ENCODE measurements around the gene NAA80.

- TF ChIP-seq, protein P1, sequence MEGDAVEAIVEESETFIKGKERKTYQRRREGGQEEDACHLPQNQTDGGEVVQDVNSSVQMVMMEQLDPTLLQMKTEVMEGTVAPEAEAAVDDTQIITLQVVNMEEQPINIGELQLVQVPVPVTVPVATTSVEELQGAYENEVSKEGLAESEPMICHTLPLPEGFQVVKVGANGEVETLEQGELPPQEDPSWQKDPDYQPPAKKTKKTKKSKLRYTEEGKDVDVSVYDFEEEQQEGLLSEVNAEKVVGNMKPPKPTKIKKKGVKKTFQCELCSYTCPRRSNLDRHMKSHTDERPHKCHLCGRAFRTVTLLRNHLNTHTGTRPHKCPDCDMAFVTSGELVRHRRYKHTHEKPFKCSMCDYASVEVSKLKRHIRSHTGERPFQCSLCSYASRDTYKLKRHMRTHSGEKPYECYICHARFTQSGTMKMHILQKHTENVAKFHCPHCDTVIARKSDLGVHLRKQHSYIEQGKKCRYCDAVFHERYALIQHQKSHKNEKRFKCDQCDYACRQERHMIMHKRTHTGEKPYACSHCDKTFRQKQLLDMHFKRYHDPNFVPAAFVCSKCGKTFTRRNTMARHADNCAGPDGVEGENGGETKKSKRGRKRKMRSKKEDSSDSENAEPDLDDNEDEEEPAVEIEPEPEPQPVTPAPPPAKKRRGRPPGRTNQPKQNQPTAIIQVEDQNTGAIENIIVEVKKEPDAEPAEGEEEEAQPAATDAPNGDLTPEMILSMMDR (conservative IDR thresholded peaks at IDR 0.05; ENCODE audit: low read depth, low read length): no peak
- no peak for TF ChIP-seq EZH2 (IDR thresholded peaks at IDR 0.05; ENCODE audit: borderline replicate concordance, low read depth, low read length, poor library complexity, severe bottlenecking)
Observed at GRCh38 chr3:50261505-50261904, 37.7 kb downstream of the NAA80 start.

Measured in A673 (cell line).